ENCODE measurements around the gene SYNE3. TPM values are rescaled to one million over a fixed set of nuclear protein-coding genes. Genes with fewer than 3 reads are reported as not detected.
A peak's percentile ranks its signal among the peaks of the same experiment; 100 is the strongest.

Gene SYNE3
- total RNA-seq, 4 donors from 2014 or later: 46.9 to 109 (median 88.6) TPM

- ATAC-seq (ENCODE audit: low FRiP score) (peak; percentile 2), DNase-seq (ENCODE audit: low spot score) (no peak)
- no peak for TF ChIP-seq CTCF (IDR thresholded peaks at IDR 0.05)
These were observed 1.7 kb upstream of the SYNE3 start for GRCh38 chr14:95518045-95518751.

- ATAC-seq (ENCODE audit: low FRiP score) (peak; percentile 35), DNase-seq (ENCODE audit: low spot score) (no peak)
- TF ChIP-seq CTCF (IDR thresholded peaks at IDR 0.05): no peak
These were observed 576 bp downstream of the SYNE3 start for GRCh38 chr14:95515596-95516552.

GRCh38 chr14:95515080-95515489, 1.4 kb downstream of the SYNE3 start:
- DNase-seq (ENCODE audit: low spot score): no peak

GRCh38 chr14:95514131-95515079, 2.0 kb downstream of the SYNE3 start:
- DNase-seq (ENCODE audit: low spot score) (no peak), ATAC-seq (ENCODE audit: low FRiP score) (no peak)

More at GRCh38 chr14:95515080-95515489, 1.4 kb downstream of the SYNE3 start:
- no peak for TF ChIP-seq CTCF (IDR thresholded peaks at IDR 0.05)
- no peak for ATAC-seq (ENCODE audit: low FRiP score)

GRCh38 chr14:95513291-95513690, 3.2 kb downstream of the SYNE3 start:
- ATAC-seq (ENCODE audit: low FRiP score) (no peak), DNase-seq (ENCODE audit: low spot score) (peak; percentile 18)
- TF ChIP-seq CTCF (IDR thresholded peaks at IDR 0.05): no peak

More at GRCh38 chr14:95514131-95515079, 2.0 kb downstream of the SYNE3 start:
- TF ChIP-seq CTCF (IDR thresholded peaks at IDR 0.05): no peak

GRCh38 chr14:95511687-95512086, 4.8 kb downstream of the SYNE3 start:
- no peak for TF ChIP-seq CTCF (IDR thresholded peaks at IDR 0.05)
- ATAC-seq (ENCODE audit: low FRiP score): no peak
- DNase-seq (ENCODE audit: low spot score): no peak

Measured in omental fat pad (tissue), 4 donors.